ENCODE data around the gene IGF1.
"Not testable (repeated sequence)": the region's sequence is repeated elsewhere in the genome, so short reads cannot be mapped to it uniquely, and the experiment has no call there.

IGF1 gene

GRCh38 chr12:102459314-102459713 is 21.0 kb downstream of the IGF1 start:
- DNase-seq, result no peak

GRCh38 chr12:102454808-102455760 is 25.3 kb downstream of the IGF1 start:
- DNase-seq, result no peak

GRCh38 chr12:102454330-102454729 is 26.0 kb downstream of the IGF1 start:
- DNase-seq, result no peak

GRCh38 chr12:102452605-102453004 is 27.8 kb downstream of the IGF1 start:
- DNase-seq, result no peak

GRCh38 chr12:102449018-102449417 is 31.3 kb downstream of the IGF1 start:
- DNase-seq, result not testable (repeated sequence)

GRCh38 chr12:102447426-102447825 is 32.9 kb downstream of the IGF1 start:
- not testable (repeated sequence) for DNase-seq

GRCh38 chr12:102444707-102445106 is 35.7 kb downstream of the IGF1 start:
- DNase-seq, result no peak

GRCh38 chr12:102444093-102444492 is 36.3 kb downstream of the IGF1 start:
- DNase-seq, result no peak

GRCh38 chr12:102441077-102441596 is 39.2 kb downstream of the IGF1 start:
- no peak for DNase-seq

GRCh38 chr12:102439426-102440405 is 40.6 kb downstream of the IGF1 start:
- no peak for DNase-seq

- no peak for DNase-seq
Measured at GRCh38 chr12:102438827-102439210, 41.5 kb downstream of the IGF1 start.

GRCh38 chr12:102438047-102438826 is 42.1 kb downstream of the IGF1 start:
- no peak for DNase-seq

- no peak for DNase-seq
Measured at GRCh38 chr12:102437511-102437910, 42.9 kb downstream of the IGF1 start.

- DNase-seq, result no peak
Measured at GRCh38 chr12:102436867-102437266, 43.5 kb downstream of the IGF1 start.

- DNase-seq, result no peak
Measured at GRCh38 chr12:102435827-102436436, 44.4 kb downstream of the IGF1 start.

- no peak for DNase-seq
Measured at GRCh38 chr12:102433304-102433703, 47.1 kb downstream of the IGF1 start.

GRCh38 chr12:102430661-102431060 is 49.7 kb downstream of the IGF1 start:
- no peak for DNase-seq

- no peak for DNase-seq
Measured at GRCh38 chr12:102429211-102430154, 50.9 kb downstream of the IGF1 start.

GRCh38 chr12:102427543-102427941 is 52.8 kb downstream of the IGF1 start:
- DNase-seq, result no peak
